H1 (cell line): ENCODE measurements around the gene SLK. TPM values are rescaled to one million over a fixed set of nuclear protein-coding genes. Genes with fewer than 3 reads are reported as not detected.

Experiments
- CHD2 ChIP-seq: IDR thresholded peaks from 2 replicates; pipeline ENCODE4 v1.6.1; 2012; ENCODE audit warnings: low read length, improper control_type of control experiment
- JUN ChIP-seq: IDR thresholded peaks from 2 replicates; pipeline ENCODE4 v1.6.1; 2011; ENCODE audit warnings: low read depth, mild to moderate bottlenecking, improper control_type of control experiment, low read length
- KDM5A ChIP-seq: fragments of 200-600 bp; IDR thresholded peaks from 2 replicates; pipeline ENCODE4 v1.7.1; 2012; ENCODE audit warnings: mild to moderate bottlenecking, low read length, inconsistent platforms, mixed read lengths
- RBBP5 ChIP-seq: IDR thresholded peaks from 2 replicates; pipeline ENCODE4 v1.7.1; 2012; ENCODE audit warnings: low read depth, mild to moderate bottlenecking, inconsistent platforms, low read length, moderate library complexity, borderline replicate concordance
- polyA plus RNA-seq, 7 experiments: library from polyadenylated mRNA; depleted of rRNA in 3 of 7; stranded (reverse) in 5 of 7; unstranded in 2 of 7; fragments of >200 nt in 5 of 7; fragments of 200-250 nt in 2 of 7; gene quantifications; 1 replicate in 5 of 7; 2 replicates in 1 of 7; 4 replicates in 1 of 7; pipeline versions ENCODE4 v1.2.1 to v1.2.3, GENCODE V29; 2011 to 2013; ENCODE audit warnings: missing spikeins in 2 of 7, mixed read lengths in 2 of 7
- total RNA-seq: library from RNA; stranded (reverse); fragmentation: NEBNext Ultra II Directional; extraction: Animal tissue kit (Norgen Biotek cat#: 25700); gene quantifications from 2 replicates; pipeline ENCODE4 v1.2.1, GENCODE V29; 2021

Gene SLK
- total and polyA plus RNA-seq, 2 of the 8 experiments (the other 6 are each of a cell fraction or from before 2014, with no cell fraction given): 2.7 to 18.3 TPM

DNA sequence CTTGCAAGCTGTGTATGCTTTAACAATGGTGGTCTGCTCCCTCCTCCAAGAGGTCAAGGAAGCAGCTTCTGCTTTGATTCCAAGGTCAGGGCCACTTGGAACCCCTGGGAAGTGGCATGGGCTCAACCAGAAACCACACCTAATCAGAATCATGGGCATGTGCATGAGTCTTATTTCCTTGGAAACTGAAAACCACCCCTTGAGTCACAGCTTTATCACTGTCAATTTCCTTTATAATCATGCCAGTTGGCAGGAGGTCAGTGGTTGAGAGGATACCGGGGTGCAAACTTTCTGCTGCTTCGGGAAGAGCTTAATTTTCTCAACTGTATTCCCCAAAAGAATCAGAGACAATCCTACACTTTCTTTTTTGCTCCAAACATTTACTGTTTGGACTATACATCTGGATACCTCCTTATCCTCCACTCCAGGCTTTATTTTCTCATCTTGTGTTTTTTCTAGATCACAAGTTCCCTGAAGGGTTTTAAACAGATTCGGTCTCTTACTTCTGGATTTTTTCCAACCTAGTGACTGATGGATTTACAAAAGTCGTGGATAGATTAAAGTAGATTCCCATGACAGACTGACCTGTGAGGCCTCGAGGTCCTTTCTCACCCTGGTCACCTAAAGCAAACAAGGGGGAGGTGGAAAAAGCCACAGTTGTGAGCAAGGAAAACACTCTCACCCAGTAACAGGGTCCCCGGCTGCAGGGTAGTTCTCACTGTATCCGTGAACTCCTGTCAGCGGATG lies 82.7 kb downstream of the SLK start (continued):
- TF ChIP-seq CHD2 (no peak), RBBP5 (no peak), KDM5A (no peak), JUN (no peak)
